B cell (primary cell): ENCODE data around the gene CRYBA2. TPM values are rescaled to one million over a fixed set of nuclear protein-coding genes. Genes with fewer than 3 reads are reported as not detected.

Experiments
- ATAC-seq: fragments of 200-7000 bp; cut with Tn5 transposase; one replicate; pipeline ENCODE4 v1.10.0; 2021; ENCODE audit warnings: low read depth, mild to moderate bottlenecking, moderate number of reproducible peaks, moderate library complexity
- CTCF ChIA-PET: fragments of 350-600 bp; sonication (Branson Sonifier 250); formaldehyde crosslinking; loops from one replicate; lab custom pipeline; 2021; ENCODE audit warnings: antibody characterized with exemption, inconsistent platforms; lab: Charles Lee
- POLR2A ChIA-PET: fragments of 350-600 bp; sonication (Branson Sonifier 250); formaldehyde crosslinking; loops from one replicate; lab custom pipeline; 2021; ENCODE audit warnings: antibody characterized with exemption; lab: Charles Lee
- DNase-seq: peaks from one replicate; pipeline ENCODE4 v3.0.0; 2013
- H2AFZ ChIP-seq: 2 replicates; pipeline ENCODE4 v1.6.1; 2012; ENCODE audit warnings: mild to moderate bottlenecking, low read depth, low read length; ENCODE audit not compliant: insufficient read depth, poor library complexity, severe bottlenecking
- H3K27ac ChIP-seq, 2 donors: 1 replicate in 1 of 2; 2 replicates in 1 of 2; pipeline ENCODE4 v1.5.1; 2012 to 2013; ENCODE audit warnings: low read length in 2 of 2, mild to moderate bottlenecking in 2 of 2, moderate library complexity in 1 of 2
- H3K27me3 ChIP-seq, 4 experiments: fragments of 200-600 bp in 1 of 4; sonication (generic) in 1 of 4; replicated peaks in 1 of 4; 1 replicate in 2 of 4; 2 replicates in 2 of 4; pipeline versions ENCODE4 v1.6.1 to v1.7.0; 2013 to 2016; ENCODE audit warnings: low read length in 3 of 4, mild to moderate bottlenecking in 2 of 4, mixed read lengths in 1 of 4, moderate library complexity in 1 of 4; ENCODE audit not compliant: insufficient read depth in 4 of 4, control insufficient read depth in 3 of 4; ENCODE audit errors: control extremely low read depth in 1 of 4
- H3K36me3 ChIP-seq, 2 experiments: replicated peaks in 1 of 2; 1 replicate in 1 of 2; 2 replicates in 1 of 2; pipeline versions ENCODE4 v1.6.1 to v1.7.1; 2013; ENCODE audit warnings: low read length in 1 of 2; ENCODE audit not compliant: insufficient read depth in 2 of 2, control insufficient read depth in 1 of 2; ENCODE audit errors: control extremely low read depth in 1 of 2, extremely low read depth in 1 of 2
- H3K4me1 ChIP-seq, 2 donors: fragments of 200-600 bp in 1 of 2; sonication (generic) in 1 of 2; 1 replicate in 1 of 2; 2 replicates in 1 of 2; pipeline versions ENCODE4 v1.5.1 to v1.6.1; 2013 to 2017; ENCODE audit warnings: low read length in 2 of 2; ENCODE audit not compliant: control insufficient read depth in 2 of 2, insufficient read depth in 2 of 2
- H3K4me2 ChIP-seq: replicated peaks from 2 replicates; pipeline ENCODE3; 2012; ENCODE audit warnings: mild to moderate bottlenecking, low read depth, low read length; ENCODE audit not compliant: poor library complexity, severe bottlenecking
- H3K4me3 ChIP-seq, 5 experiments: fragments of 200-600 bp in 1 of 5; sonication (generic) in 1 of 5; 1 replicate in 3 of 5; 2 replicates in 2 of 5; pipeline versions ENCODE4 v1.5.1 to v1.7.0; 2011 to 2016; ENCODE audit warnings: low read length in 4 of 5, mild to moderate bottlenecking in 4 of 5, low read depth in 2 of 5, control low read depth in 1 of 5, moderate library complexity in 1 of 5; ENCODE audit not compliant: insufficient read depth in 1 of 5; ENCODE audit errors: control extremely low read depth in 1 of 5, extremely low read depth in 1 of 5
- H3K79me2 ChIP-seq: fragments of 200-600 bp; sonication (generic); one replicate; pipeline ENCODE4 v1.6.0; 2016; ENCODE audit warnings: low read length; ENCODE audit not compliant: control insufficient read depth, insufficient read depth
- H3K9ac ChIP-seq: fragments of 200-600 bp; sonication (generic); 2 replicates; pipeline ENCODE4 v1.6.1; 2017; ENCODE audit warnings: mild to moderate bottlenecking, low read length, moderate library complexity
- H3K9me3 ChIP-seq, 3 donors: one replicate each; pipeline versions ENCODE4 v1.6.1 to v1.7.1; 2013; ENCODE audit warnings: low read length in 2 of 3; ENCODE audit not compliant: control insufficient read depth in 2 of 3, insufficient read depth in 1 of 3; ENCODE audit errors: control extremely low read depth in 1 of 3
- H4K20me1 ChIP-seq: 2 replicates; pipeline ENCODE4 v1.6.0; 2012; ENCODE audit warnings: mild to moderate bottlenecking, low read length; ENCODE audit not compliant: insufficient read depth, control insufficient read depth, poor library complexity, severe bottlenecking
- H3K27ac Mint-ChIP-seq: one replicate; pipeline ENCODE4 v1.8.0; 2021; ENCODE audit warnings: mixed read lengths
- H3K27me3 Mint-ChIP-seq: one replicate; pipeline ENCODE4 v1.8.0; 2021; ENCODE audit warnings: mixed read lengths
- H3K4me1 Mint-ChIP-seq: one replicate; pipeline ENCODE4 v1.8.0; 2021; ENCODE audit warnings: mixed read lengths
- H3K4me3 Mint-ChIP-seq: one replicate; pipeline ENCODE4 v1.8.0; 2021; ENCODE audit warnings: mixed read lengths
- H3K9me3 Mint-ChIP-seq: one replicate; pipeline ENCODE4 v1.8.0; 2022; ENCODE audit warnings: mixed read lengths; ENCODE audit not compliant: insufficient read depth
- CTCF ChIP-seq: fragments of 200-600 bp; IDR thresholded peaks from one replicate; pipeline ENCODE4 v1.8.0; 2022; ENCODE audit warnings: antibody characterized with exemption, mild to moderate bottlenecking
- EZH2 ChIP-seq: IDR thresholded peaks from 2 replicates; pipeline ENCODE4 v1.6.1; 2012; ENCODE audit warnings: borderline replicate concordance, low read depth, mild to moderate bottlenecking, moderate library complexity, low read length; ENCODE audit not compliant: insufficient read depth, poor library complexity, severe bottlenecking
- WGBS: methylation state at CpG from one replicate; pipeline ENCODE4 v1.1.5; 2013; ENCODE audit warnings: missing lambda C conversion rate; ENCODE audit not compliant: insufficient coverage; 5-methylcytosine and 5-hydroxymethylcytosine counted together
- intact Hi-C: fragments of 100-400 bp; cut with micrococcal nuclease; formaldehyde crosslinking; loops from one replicate; pipeline ENCODE4 v1.10.0; 2022
- polyA plus RNA-seq: library from polyadenylated mRNA; depleted of rRNA; stranded (reverse); fragments of >200 nt; gene quantifications from 2 replicates; pipeline ENCODE4 v1.2.3, GENCODE V29; 2012
- total RNA-seq, 2 donors: library from RNA; stranded (reverse); fragments of 120-200 nt in 1 of 2; gene quantifications; 1 replicate in 1 of 2; 2 replicates in 1 of 2; pipeline versions ENCODE4 v1.2.3 to v1.2.4, GENCODE V29; 2013 to 2022

Gene CRYBA2
- total and polyA plus RNA-seq, 2 donors (not counting 1 experiment from before 2014, with no cell fraction given): not detected

GRCh38 chr2:218983934-218984238 lies 9.3 kb downstream of the CRYBA2 start:
- no peaks in the 10 kb centered on the region for H3K36me3 ChIP-seq
- no peak for DNase-seq
- no peak overlapping the region for H3K9ac ChIP-seq
- Mint-ChIP-seq H3K27me3 (peaks cover 63% of the 10 kb centered on the region), H3K4me1 (peaks cover 31% of the 10 kb centered on the region), H3K4me3 (no peak overlapping the region), H3K9me3 (no peaks in the 10 kb centered on the region), H3K27ac (no peak overlapping the region)
- intact Hi-C loops: loop anchor here (5.0 kb wide), 3 partner anchors 87 to 132 kb away; no protein-coding TSS in a partner anchor
- peaks cover 0 to 89% (median 58%) of the 10 kb centered on the region in 4 experiments for H3K27me3 ChIP-seq
- peaks cover 37 to 72% of the 10 kb centered on the region in 2 donors for H3K4me1 ChIP-seq
- no peak overlapping the region for H2AFZ ChIP-seq
- peaks cover 0 to 40% (median 0%) of the 10 kb centered on the region in 3 donors for H3K9me3 ChIP-seq
- no peak for ATAC-seq
- POLR2A ChIA-PET: no interaction called here
- H3K4me3 ChIP-seq: no peak overlapping the region
- 9% methylated on average over 10 of the region's 10 CpGs for WGBS
- no peaks in the 10 kb centered on the region for H4K20me1 ChIP-seq
- peak overlapping the region; percentile 46 for H3K4me2 ChIP-seq
- CTCF ChIA-PET: interaction anchor here (1.0 kb wide), 1 partner anchor 24 kb away, joined by 3 read pairs; the partner anchor contains the start of gene CDK5R2
- H3K79me2 ChIP-seq: no peaks in the 10 kb centered on the region
- TF ChIP-seq CTCF (no peak), EZH2 (no peak)
- no peak overlapping the region for H3K27ac ChIP-seq

- H3K9me3 Mint-ChIP-seq: no peaks in the 10 kb centered on the region
- Histone ChIP-seq H3K27ac (no peak overlapping the region), H2AFZ (no peak overlapping the region), H3K4me3 (no peak overlapping the region), H3K36me3 (no peaks in the 10 kb centered on the region), H3K9me3 (peaks cover 0 to 40% (median 0%) of the 10 kb centered on the region in 3 donors), H3K9ac (no peak overlapping the region), H4K20me1 (no peaks in the 10 kb centered on the region), H3K4me1 (peaks cover 37 to 72% of the 10 kb centered on the region in 2 donors), H3K4me2 (no peak overlapping the region), H3K27me3 (peaks cover 0 to 88% (median 56%) of the 10 kb centered on the region in 4 experiments), H3K79me2 (no peaks in the 10 kb centered on the region)
- 14% methylated on average over 23 of the region's 23 CpGs for WGBS
- POLR2A ChIA-PET: no interaction called here
- TF ChIP-seq CTCF: no peak
- ATAC-seq: no peak
- H3K27me3 Mint-ChIP-seq: peaks cover 64% of the 10 kb centered on the region
- peak; percentile 39 for DNase-seq
- intact Hi-C loops: loop anchor here (5.0 kb wide), 3 partner anchors 86 to 131 kb away; no protein-coding TSS in a partner anchor
- CTCF ChIA-PET: interaction anchor here (1.0 to 1.9 kb wide), 3 partner anchors 12 to 129 kb away, joined by 3 to 8 read pairs (median 5); partner anchors contain the start of gene CDK5R2
- peak overlapping the region; percentile 11 for H3K4me3 Mint-ChIP-seq
- peaks cover 31% of the 10 kb centered on the region for H3K4me1 Mint-ChIP-seq
- no peak overlapping the region for H3K27ac Mint-ChIP-seq
These were observed 9.8 kb downstream of the CRYBA2 start for GRCh38 chr2:218983263-218983933.
